GM23338 (cell line): ENCODE data around the gene ZBTB25. TPM values are rescaled to one million over a fixed set of nuclear protein-coding genes. Genes with fewer than 3 reads are reported as not detected.

Source experiments
- CREB1 ChIP-seq: fragments of 250-450 bp; sonication (Bioruptor Pico); IDR thresholded peaks from 2 replicates; pipeline ENCODE4 v1.5.0; 2020; ENCODE audit warnings: low read depth, mild to moderate bottlenecking, moderate library complexity
- EZH2 ChIP-seq: fragments of 200-600 bp; sonication (generic); IDR thresholded peaks from one replicate; pipeline ENCODE4 v1.8.0; 2017; ENCODE audit warnings: antibody characterized with exemption, mild to moderate bottlenecking, low read depth; ENCODE audit not compliant: unreplicated experiment
- NANOG ChIP-seq: IDR thresholded peaks from 2 replicates; pipeline ENCODE4 v1.6.1; 2016; ENCODE audit warnings: antibody characterized with exemption, borderline replicate concordance
- polyA plus RNA-seq: library from polyadenylated mRNA; unstranded; fragments of >200 nt; fragmentation: Nextera tagmentation; extraction: Ambion mirVana; gene quantifications from 2 replicates; pipeline ENCODE4 v1.2.1, GENCODE V29; 2016
- total RNA-seq: library from RNA; depleted of rRNA; stranded (reverse); fragments of >200 nt; shearing (Covaris generic); gene quantifications from 2 replicates; pipeline ENCODE4 v1.2.3, GENCODE V29; 2014
- TF ChIP-seq, protein P1 (sequence below): fragments of 250-450 bp; sonication (Bioruptor Pico); IDR thresholded peaks from 2 replicates; pipeline ENCODE4 v1.5.0; 2020; ENCODE audit warnings: mild to moderate bottlenecking, moderate library complexity
- TF ChIP-seq, protein P2 (sequence below): IDR thresholded peaks from one replicate; pipeline ENCODE4 v1.6.1; 2018; ENCODE audit warnings: antibody characterized with exemption; ENCODE audit not compliant: unreplicated experiment
- TF ChIP-seq, protein P3 (sequence below): IDR thresholded peaks from 2 replicates; pipeline ENCODE4 v1.6.1; 2016; ENCODE audit warnings: antibody characterized with exemption

Gene ZBTB25
- total and polyA plus RNA-seq, 2 experiments from 2014 or later: 5.8 to 8.0 TPM

DNA sequence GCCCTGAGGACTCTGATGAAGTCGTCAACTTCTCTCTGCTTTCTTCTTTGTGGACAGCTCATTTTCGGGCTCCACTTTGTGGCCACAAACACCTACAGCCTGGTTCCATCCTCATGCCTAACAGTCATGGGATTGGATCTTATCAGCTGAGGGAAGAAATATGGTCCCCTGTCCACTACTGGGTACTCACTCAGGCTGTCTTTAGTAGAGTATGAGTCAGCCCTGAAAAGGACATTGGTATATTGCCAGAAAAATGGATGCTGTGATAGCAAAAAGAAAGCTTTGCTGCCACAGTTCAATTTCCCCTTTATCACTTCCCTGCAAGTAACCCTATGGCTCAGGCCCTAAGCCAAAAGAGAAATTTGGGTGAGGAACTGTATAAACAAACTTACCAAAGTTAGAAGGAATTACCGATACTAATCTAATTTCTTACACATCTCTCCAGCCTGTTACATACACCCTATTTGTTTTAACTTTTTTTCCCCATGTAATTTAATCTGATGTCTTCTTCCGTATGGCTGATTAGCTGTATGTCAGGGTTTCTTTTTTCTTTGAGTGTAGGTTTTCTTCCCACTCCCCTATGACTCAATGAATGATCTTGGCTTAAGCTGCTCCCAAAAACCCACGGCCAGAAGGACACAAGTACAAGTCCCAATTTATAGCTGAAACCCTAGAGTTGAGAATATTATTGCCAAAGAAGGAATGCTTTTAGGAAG lies 86.4 kb downstream of the ZBTB25 start (continued):
- TF ChIP-seq, protein P1, sequence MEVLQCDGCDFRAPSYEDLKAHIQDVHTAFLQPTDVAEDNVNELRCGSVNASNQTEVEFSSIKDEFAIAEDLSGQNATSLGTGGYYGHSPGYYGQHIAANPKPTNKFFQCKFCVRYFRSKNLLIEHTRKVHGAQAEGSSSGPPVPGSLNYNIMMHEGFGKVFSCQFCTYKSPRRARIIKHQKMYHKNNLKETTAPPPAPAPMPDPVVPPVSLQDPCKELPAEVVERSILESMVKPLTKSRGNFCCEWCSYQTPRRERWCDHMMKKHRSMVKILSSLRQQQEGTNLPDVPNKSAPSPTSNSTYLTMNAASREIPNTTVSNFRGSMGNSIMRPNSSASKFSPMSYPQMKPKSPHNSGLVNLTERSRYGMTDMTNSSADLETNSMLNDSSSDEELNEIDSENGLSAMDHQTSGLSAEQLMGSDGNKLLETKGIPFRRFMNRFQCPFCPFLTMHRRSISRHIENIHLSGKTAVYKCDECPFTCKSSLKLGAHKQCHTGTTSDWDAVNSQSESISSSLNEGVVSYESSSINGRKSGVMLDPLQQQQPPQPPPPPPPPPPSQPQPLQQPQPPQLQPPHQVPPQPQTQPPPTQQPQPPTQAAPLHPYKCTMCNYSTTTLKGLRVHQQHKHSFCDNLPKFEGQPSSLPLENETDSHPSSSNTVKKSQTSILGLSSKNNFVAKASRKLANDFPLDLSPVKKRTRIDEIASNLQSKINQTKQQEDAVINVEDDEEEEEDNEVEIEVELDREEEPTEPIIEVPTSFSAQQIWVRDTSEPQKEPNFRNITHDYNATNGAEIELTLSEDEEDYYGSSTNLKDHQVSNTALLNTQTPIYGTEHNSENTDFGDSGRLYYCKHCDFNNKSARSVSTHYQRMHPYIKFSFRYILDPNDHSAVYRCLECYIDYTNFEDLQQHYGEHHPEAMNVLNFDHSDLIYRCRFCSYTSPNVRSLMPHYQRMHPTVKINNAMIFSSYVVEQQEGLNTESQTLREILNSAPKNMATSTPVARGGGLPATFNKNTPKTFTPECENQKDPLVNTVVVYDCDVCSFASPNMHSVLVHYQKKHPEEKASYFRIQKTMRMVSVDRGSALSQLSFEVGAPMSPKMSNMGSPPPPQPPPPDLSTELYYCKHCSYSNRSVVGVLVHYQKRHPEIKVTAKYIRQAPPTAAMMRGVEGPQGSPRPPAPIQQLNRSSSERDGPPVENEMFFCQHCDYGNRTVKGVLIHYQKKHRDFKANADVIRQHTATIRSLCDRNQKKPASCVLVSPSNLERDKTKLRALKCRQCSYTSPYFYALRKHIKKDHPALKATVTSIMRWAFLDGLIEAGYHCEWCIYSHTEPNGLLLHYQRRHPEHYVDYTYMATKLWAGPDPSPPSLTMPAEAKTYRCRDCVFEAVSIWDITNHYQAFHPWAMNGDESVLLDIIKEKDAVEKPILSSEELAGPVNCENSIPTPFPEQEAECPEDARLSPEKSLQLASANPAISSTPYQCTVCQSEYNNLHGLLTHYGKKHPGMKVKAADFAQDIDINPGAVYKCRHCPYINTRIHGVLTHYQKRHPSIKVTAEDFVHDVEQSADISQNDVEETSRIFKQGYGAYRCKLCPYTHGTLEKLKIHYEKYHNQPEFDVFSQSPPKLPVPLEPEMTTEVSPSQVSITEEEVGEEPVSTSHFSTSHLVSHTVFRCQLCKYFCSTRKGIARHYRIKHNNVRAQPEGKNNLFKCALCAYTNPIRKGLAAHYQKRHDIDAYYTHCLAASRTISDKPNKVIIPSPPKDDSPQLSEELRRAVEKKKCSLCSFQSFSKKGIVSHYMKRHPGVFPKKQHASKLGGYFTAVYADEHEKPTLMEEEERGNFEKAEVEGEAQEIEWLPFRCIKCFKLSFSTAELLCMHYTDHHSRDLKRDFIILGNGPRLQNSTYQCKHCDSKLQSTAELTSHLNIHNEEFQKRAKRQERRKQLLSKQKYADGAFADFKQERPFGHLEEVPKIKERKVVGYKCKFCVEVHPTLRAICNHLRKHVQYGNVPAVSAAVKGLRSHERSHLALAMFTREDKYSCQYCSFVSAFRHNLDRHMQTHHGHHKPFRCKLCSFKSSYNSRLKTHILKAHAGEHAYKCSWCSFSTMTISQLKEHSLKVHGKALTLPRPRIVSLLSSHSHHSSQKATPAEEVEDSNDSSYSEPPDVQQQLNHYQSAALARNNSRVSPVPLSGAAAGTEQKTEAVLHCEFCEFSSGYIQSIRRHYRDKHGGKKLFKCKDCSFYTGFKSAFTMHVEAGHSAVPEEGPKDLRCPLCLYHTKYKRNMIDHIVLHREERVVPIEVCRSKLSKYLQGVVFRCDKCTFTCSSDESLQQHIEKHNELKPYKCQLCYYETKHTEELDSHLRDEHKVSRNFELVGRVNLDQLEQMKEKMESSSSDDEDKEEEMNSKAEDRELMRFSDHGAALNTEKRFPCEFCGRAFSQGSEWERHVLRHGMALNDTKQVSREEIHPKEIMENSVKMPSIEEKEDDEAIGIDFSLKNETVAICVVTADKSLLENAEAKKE (CRISPR knock-in tag): no peak
- TF ChIP-seq, protein P2, sequence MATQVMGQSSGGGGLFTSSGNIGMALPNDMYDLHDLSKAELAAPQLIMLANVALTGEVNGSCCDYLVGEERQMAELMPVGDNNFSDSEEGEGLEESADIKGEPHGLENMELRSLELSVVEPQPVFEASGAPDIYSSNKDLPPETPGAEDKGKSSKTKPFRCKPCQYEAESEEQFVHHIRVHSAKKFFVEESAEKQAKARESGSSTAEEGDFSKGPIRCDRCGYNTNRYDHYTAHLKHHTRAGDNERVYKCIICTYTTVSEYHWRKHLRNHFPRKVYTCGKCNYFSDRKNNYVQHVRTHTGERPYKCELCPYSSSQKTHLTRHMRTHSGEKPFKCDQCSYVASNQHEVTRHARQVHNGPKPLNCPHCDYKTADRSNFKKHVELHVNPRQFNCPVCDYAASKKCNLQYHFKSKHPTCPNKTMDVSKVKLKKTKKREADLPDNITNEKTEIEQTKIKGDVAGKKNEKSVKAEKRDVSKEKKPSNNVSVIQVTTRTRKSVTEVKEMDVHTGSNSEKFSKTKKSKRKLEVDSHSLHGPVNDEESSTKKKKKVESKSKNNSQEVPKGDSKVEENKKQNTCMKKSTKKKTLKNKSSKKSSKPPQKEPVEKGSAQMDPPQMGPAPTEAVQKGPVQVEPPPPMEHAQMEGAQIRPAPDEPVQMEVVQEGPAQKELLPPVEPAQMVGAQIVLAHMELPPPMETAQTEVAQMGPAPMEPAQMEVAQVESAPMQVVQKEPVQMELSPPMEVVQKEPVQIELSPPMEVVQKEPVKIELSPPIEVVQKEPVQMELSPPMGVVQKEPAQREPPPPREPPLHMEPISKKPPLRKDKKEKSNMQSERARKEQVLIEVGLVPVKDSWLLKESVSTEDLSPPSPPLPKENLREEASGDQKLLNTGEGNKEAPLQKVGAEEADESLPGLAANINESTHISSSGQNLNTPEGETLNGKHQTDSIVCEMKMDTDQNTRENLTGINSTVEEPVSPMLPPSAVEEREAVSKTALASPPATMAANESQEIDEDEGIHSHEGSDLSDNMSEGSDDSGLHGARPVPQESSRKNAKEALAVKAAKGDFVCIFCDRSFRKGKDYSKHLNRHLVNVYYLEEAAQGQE: no peak
- TF ChIP-seq, protein P3, sequence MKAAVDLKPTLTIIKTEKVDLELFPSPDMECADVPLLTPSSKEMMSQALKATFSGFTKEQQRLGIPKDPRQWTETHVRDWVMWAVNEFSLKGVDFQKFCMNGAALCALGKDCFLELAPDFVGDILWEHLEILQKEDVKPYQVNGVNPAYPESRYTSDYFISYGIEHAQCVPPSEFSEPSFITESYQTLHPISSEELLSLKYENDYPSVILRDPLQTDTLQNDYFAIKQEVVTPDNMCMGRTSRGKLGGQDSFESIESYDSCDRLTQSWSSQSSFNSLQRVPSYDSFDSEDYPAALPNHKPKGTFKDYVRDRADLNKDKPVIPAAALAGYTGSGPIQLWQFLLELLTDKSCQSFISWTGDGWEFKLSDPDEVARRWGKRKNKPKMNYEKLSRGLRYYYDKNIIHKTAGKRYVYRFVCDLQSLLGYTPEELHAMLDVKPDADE: no peak
- TF ChIP-seq EZH2: no peak
- no peak for TF ChIP-seq NANOG
- no peak for TF ChIP-seq CREB1 (CRISPR knock-in tag)
